ENCODE data around the gene BSND.

Gene BSND

DNA sequence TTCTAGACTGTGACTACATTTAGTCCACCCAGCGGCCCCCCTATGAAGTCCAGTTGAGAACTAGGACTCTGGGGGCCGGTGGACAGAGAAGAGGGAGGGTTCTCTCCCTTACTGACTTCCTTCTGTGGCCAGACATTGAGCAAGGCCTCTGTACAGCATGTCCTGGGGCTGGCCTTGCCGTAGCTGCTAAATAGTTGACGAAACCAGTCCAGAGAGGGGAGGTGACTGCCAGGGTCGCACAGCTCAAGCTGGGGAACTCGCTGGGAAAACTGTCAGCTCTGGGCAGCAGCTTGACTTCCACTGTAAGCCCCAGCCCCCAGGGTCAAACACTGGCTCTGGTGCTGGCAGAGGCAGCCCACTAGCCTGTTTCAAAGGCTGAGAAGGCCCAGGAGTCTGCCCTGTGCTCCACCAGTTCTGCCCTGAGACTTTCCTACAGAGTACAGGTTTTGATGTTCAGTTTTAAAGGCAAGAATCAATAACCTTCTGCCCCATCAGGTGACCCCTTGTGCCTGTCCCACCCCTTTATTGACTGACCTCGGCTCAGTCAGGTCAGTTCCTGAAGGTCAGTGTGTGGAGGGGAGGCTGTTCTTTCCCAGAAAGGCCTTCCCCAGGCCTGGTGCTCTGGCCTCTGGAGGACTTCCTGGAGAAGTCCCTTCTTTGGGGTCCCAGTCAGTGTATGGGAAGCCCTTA lies 54.7 kb downstream of the BSND start:
- H3K4me3 ChIP-seq: no peak overlapping the region
- no peaks in the 10 kb centered on the region for H3K9me3 ChIP-seq (ENCODE audit: low read depth, low read length)
- H3K27ac ChIP-seq: no peak overlapping the region
- TF ChIP-seq EZH2 (IDR thresholded peaks at IDR 0.05) (no peak), POLR2AphosphoS5 (IDR thresholded peaks at IDR 0.05; ENCODE audit: borderline replicate concordance, low read depth, low read length) (no peak), FOXP2 (optimal IDR thresholded peaks at IDR 0.05; ENCODE audit: control extremely low read depth, extremely low read length, insufficient read depth) (no peak)
- no peaks in the 10 kb centered on the region; the same call in 1 of the 2 replicates for H3K36me3 ChIP-seq (ENCODE audit: insufficient read depth, low read length)
- DNase-seq (ENCODE audit: low read depth, low spot score): no peak
- H3K9ac ChIP-seq (ENCODE audit: insufficient read length): no peak overlapping the region

DNA sequence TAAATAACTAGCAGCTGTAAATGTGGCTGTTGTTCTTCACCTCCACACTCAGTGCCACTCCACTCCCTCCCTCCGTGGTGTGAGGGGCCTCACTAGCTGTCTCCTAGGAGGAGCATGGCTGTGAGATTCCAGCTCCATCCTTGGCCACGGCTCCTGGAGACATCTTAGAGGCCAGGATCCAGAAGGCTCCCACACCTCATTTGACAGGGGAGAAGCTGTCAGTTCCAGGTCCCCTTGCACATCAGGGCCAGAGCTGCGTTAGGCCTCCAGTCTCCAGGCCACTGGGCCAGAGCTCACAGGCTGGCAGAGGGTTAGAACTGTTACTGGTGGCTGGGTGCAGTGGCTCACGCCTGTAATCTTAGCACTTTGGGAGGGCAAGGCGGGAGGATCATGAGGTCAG lies 55.7 kb downstream of the BSND start:
- no peak for DNase-seq (ENCODE audit: low read depth, low spot score)
- H3K36me3 ChIP-seq (ENCODE audit: insufficient read depth, low read length): no peaks in the 10 kb centered on the region; the same call in 1 of the 2 replicates

DNA sequence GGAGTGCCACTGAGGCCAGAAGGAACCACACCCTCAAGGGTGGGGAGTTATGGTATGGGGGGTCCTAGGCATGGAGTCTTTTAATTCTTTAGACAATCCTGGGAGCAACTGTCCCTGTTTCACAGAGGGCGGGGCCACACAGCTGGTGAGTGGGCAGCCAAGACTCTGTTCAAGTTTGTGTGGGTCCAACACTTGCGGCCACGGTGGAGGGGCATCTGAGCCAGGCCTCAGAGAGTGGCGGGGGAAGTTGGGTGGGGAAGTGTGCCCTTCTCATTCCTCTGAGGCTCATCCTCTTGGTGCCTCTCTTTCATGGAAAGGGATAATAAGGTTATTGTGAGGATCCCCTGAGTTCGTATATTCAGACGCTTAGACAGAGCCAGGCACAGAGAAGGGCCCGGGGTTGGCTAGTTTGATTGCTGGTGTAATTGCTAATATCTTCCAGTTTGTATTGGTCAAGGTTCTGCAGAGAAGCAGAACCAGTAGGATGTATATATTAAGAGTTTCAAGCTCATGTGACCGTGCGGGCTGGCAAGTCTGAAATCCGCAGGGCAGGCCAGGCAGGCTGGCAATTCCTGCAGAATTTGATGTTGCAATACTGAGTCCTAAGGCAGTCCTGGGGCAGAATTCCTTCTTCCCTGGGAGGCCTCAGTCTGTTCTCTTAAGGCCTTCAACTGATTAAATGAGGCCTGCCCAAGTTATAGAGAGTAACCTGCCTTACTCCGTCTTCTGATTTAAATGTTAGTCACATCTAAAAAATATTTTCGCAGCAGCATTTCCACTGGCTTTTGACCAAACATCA lies 56.5 kb downstream of the BSND start:
- H3K36me3 ChIP-seq (ENCODE audit: insufficient read depth, low read length): no peaks in the 10 kb centered on the region; the same call in 1 of the 2 replicates
- DNase-seq (ENCODE audit: low read depth, low spot score): no peak
- H3K9ac ChIP-seq (ENCODE audit: insufficient read length): no peak overlapping the region
- H3K9me3 ChIP-seq (ENCODE audit: low read depth, low read length): no peaks in the 10 kb centered on the region
- no peak overlapping the region for H3K4me3 ChIP-seq
- H3K27ac ChIP-seq: no peak overlapping the region
- TF ChIP-seq FOXP2 (optimal IDR thresholded peaks at IDR 0.05; ENCODE audit: control extremely low read depth, extremely low read length, insufficient read depth) (no peak), EZH2 (IDR thresholded peaks at IDR 0.05) (no peak), POLR2AphosphoS5 (IDR thresholded peaks at IDR 0.05; ENCODE audit: borderline replicate concordance, low read depth, low read length) (no peak)

More for the DNA sequence above, 55.7 kb downstream of the BSND start:
- no peak overlapping the region for H3K9ac ChIP-seq (ENCODE audit: insufficient read length)
- H3K4me3 ChIP-seq: no peak overlapping the region
- TF ChIP-seq POLR2AphosphoS5 (IDR thresholded peaks at IDR 0.05; ENCODE audit: borderline replicate concordance, low read depth, low read length) (no peak), FOXP2 (optimal IDR thresholded peaks at IDR 0.05; ENCODE audit: control extremely low read depth, extremely low read length, insufficient read depth) (no peak), EZH2 (IDR thresholded peaks at IDR 0.05) (no peak)
- H3K27ac ChIP-seq: no peak overlapping the region
- H3K9me3 ChIP-seq (ENCODE audit: low read depth, low read length): no peaks in the 10 kb centered on the region

DNA sequence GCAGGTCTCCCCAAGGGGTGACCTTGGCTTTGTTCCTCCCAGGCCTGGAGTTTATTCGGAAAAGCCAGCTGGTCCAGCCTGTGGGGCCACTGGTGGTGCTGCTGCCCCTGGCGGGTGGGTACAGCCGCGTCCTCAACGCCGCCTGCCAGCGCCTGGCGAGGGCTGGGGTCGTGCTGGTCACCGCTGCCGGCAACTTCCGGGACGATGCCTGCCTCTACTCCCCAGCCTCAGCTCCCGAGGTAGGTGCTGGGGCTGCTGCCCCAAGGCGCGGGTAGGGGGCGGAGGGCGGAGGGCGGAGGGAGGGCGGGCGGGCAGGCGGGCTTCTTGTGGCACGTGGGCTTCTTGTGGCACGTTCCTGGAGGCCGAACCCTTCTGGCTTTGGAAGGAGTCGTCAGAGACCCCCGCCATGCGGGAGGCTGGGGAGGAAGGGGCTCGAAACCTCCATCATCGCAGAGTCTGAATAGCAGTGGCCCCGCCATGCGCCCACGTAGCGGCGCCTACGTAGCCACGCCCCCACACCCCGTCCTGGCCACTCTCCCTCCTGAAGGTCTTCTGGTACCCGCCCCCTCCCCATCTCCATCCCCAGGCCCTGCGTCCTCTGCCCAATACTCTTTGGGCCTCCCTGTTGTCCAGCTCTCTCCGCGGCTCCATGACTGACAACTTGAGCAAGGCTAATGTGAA lies 57.4 kb downstream of the BSND start:
- no peaks in the 10 kb centered on the region for H3K9me3 ChIP-seq (ENCODE audit: low read depth, low read length)
- no peaks in the 10 kb centered on the region; the same call in 1 of the 2 replicates for H3K36me3 ChIP-seq (ENCODE audit: insufficient read depth, low read length)
- no peak overlapping the region for H3K9ac ChIP-seq (ENCODE audit: insufficient read length)
- TF ChIP-seq FOXP2 (optimal IDR thresholded peaks at IDR 0.05; ENCODE audit: control extremely low read depth, extremely low read length, insufficient read depth) (no peak), EZH2 (IDR thresholded peaks at IDR 0.05) (no peak), POLR2AphosphoS5 (IDR thresholded peaks at IDR 0.05; ENCODE audit: borderline replicate concordance, low read depth, low read length) (no peak)
- no peak overlapping the region for H3K4me3 ChIP-seq
- no peak for DNase-seq (ENCODE audit: low read depth, low spot score)
- no peak overlapping the region for H3K27ac ChIP-seq

DNA sequence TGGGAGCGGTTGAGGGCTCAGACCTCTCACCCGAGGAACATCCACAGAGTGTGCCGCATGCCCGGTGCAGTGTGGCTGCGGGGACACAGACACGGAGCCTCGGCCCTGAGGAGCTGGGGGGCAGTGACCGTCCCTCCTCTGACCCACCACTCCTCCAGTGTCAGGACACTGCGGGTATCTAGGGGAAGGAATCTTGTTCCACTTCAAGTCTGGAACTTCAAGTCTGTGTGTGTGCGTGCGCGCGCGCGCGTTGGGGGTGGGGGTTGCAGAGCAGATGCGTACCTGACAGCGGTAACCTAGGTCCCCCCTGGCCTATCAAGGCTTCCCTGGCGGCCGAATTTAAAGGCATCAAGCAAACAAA lies 57.9 kb downstream of the BSND start:
- Histone ChIP-seq H3K9me3 (ENCODE audit: low read depth, low read length) (no peaks in the 10 kb centered on the region), H3K4me3 (no peak overlapping the region), H3K27ac (no peak overlapping the region), H3K9ac (ENCODE audit: insufficient read length) (no peak overlapping the region), H3K36me3 (ENCODE audit: insufficient read depth, low read length) (no peaks in the 10 kb centered on the region; the same call in 1 of the 2 replicates)
- TF ChIP-seq FOXP2 (optimal IDR thresholded peaks at IDR 0.05; ENCODE audit: control extremely low read depth, extremely low read length, insufficient read depth): no peak
- TF ChIP-seq POLR2AphosphoS5 (IDR thresholded peaks at IDR 0.05; ENCODE audit: borderline replicate concordance, low read depth, low read length): no peak
- TF ChIP-seq EZH2 (IDR thresholded peaks at IDR 0.05): no peak
- DNase-seq (ENCODE audit: low read depth, low spot score): no peak

DNA sequence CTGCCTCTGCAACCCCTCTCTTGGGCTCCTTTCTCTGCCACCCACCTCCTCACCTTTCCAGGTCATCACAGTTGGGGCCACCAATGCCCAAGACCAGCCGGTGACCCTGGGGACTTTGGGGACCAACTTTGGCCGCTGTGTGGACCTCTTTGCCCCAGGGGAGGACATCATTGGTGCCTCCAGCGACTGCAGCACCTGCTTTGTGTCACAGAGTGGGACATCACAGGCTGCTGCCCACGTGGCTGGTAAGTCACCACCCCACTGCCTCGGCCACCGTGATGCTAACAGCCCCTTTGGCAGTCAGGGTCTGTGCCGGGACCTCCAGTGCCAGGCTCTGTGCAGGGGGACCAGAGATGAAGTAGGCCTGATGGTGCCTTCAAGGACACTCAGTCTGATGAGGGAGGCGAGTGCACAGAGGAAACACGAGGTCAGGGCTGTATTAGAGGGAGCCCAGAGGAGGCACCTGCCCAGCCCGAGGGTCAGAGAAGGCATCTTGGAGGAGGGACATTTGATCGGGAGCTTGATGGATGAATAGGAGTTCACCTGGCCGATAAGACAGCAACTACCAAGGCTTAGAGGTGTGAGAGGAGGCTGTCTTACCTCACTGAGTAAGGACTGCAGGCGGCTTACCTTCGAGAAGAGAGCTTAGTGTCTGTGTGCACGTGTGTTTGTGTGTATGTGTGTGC lies 58.7 kb downstream of the BSND start:
- no peak overlapping the region for H3K4me3 ChIP-seq
- H3K9me3 ChIP-seq (ENCODE audit: low read depth, low read length): no peaks in the 10 kb centered on the region
- H3K9ac ChIP-seq (ENCODE audit: insufficient read length): no peak overlapping the region
- DNase-seq (ENCODE audit: low read depth, low spot score): no peak
- TF ChIP-seq EZH2 (IDR thresholded peaks at IDR 0.05) (no peak), POLR2AphosphoS5 (IDR thresholded peaks at IDR 0.05; ENCODE audit: borderline replicate concordance, low read depth, low read length) (no peak), FOXP2 (optimal IDR thresholded peaks at IDR 0.05; ENCODE audit: control extremely low read depth, extremely low read length, insufficient read depth) (no peak)
- H3K27ac ChIP-seq: no peak overlapping the region
- H3K36me3 ChIP-seq (ENCODE audit: insufficient read depth, low read length): no peaks in the 10 kb centered on the region; the same call in 1 of the 2 replicates

DNA sequence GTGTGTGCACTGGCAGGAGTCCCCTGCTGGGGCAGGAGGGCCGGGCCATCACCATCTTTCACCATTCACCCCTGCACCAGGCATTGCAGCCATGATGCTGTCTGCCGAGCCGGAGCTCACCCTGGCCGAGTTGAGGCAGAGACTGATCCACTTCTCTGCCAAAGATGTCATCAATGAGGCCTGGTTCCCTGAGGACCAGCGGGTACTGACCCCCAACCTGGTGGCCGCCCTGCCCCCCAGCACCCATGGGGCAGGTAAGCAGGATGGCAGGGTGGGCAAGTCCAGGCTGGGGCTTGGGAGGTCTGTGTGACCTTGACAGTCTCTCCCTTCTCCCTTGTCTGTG lies 59.2 kb downstream of the BSND start:
- Histone ChIP-seq H3K27ac (no peak overlapping the region), H3K36me3 (ENCODE audit: insufficient read depth, low read length) (no peaks in the 10 kb centered on the region; the same call in 1 of the 2 replicates), H3K9ac (ENCODE audit: insufficient read length) (no peak overlapping the region), H3K4me3 (no peak overlapping the region), H3K9me3 (ENCODE audit: low read depth, low read length) (no peaks in the 10 kb centered on the region)
- no peak for DNase-seq (ENCODE audit: low read depth, low spot score)
- TF ChIP-seq POLR2AphosphoS5 (IDR thresholded peaks at IDR 0.05; ENCODE audit: borderline replicate concordance, low read depth, low read length): no peak
- TF ChIP-seq FOXP2 (optimal IDR thresholded peaks at IDR 0.05; ENCODE audit: control extremely low read depth, extremely low read length, insufficient read depth): no peak
- TF ChIP-seq EZH2 (IDR thresholded peaks at IDR 0.05): no peak
